ENCODE measurements around the gene CPTP.
"Not testable (repeated sequence)": the region's sequence is repeated elsewhere in the genome, so short reads cannot be mapped to it uniquely, and the experiment has no call there.

Gene CPTP

DNA sequence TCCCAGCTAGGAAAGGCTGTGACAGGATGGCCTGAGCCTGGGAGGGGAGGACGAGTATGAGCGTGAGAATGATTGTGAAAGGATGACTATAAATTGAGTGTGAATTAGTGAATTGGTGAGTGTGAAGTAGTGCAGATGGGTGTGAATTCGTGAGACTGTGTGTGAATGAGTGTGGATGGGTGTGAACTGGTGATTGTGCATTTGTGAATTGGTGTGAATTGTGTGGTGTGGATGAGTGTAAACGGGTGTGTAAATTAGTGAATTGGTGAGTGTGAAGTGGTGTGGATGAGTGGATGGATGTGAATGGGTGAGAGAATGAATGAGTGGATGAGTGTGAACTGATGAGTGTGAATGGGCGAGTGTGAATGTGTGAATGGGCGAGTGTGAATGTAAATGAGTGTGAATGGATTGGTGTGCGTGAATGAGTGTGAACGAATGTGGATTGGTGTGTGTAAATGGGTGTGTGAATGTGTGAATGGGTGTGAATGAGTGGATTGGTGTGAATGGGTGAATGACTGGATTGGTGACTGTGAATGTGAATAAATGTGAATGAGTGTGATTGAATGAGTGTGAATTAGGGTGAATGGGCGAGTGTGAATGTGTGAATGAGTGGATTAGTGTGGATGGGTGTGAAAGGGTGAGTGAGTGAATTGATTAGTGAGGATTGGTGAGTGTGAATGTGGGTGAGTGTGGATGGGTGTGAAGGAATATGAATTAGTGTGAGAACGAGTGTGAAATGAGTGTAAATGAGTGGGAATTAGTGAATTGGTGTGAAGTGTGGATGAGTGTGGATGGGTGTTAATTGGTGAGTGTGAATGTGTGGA, 41.5 kb downstream of the CPTP start:
- H3K9me2 ChIP-seq (replicated peaks; ENCODE audit: insufficient read depth, low read length) = no peaks in the 10 kb centered on the region
- no peaks in the 10 kb centered on the region for H3F3A ChIP-seq (ENCODE audit: insufficient read depth, low read length)
- no peak for DNase-seq
- H3K4me3 ChIP-seq (ENCODE audit: low read length) = no peak overlapping the region
- no peaks in the 10 kb centered on the region for H4K20me1 ChIP-seq (ENCODE audit: insufficient read depth, low read length)
- no peak overlapping the region for H3K27ac ChIP-seq (ENCODE audit: low read length)
- no peaks in the 10 kb centered on the region for H3K36me3 ChIP-seq (replicated peaks; ENCODE audit: insufficient read depth, low read length)
- H3K9ac ChIP-seq (ENCODE audit: low read length) = no peak overlapping the region
- H3K27me3 ChIP-seq (replicated peaks; ENCODE audit: insufficient read depth, low read length) = peaks cover 13% of the 10 kb centered on the region
- no peaks in the 10 kb centered on the region for H3K79me2 ChIP-seq (ENCODE audit: low read length)
- H3K9me3 ChIP-seq (replicated peaks; ENCODE audit: insufficient read depth, low read length) = no peaks in the 10 kb centered on the region
- H2AFZ ChIP-seq (ENCODE audit: low read length) = no peak overlapping the region
- TF ChIP-seq EZH2phosphoT487 (IDR thresholded peaks at IDR 0.05; ENCODE audit: low read length) (no peak), EZH2 (optimal IDR thresholded peaks at IDR 0.05; ENCODE audit: low read depth, low read length) (no peak)
- TF ChIP-seq, protein P1, sequence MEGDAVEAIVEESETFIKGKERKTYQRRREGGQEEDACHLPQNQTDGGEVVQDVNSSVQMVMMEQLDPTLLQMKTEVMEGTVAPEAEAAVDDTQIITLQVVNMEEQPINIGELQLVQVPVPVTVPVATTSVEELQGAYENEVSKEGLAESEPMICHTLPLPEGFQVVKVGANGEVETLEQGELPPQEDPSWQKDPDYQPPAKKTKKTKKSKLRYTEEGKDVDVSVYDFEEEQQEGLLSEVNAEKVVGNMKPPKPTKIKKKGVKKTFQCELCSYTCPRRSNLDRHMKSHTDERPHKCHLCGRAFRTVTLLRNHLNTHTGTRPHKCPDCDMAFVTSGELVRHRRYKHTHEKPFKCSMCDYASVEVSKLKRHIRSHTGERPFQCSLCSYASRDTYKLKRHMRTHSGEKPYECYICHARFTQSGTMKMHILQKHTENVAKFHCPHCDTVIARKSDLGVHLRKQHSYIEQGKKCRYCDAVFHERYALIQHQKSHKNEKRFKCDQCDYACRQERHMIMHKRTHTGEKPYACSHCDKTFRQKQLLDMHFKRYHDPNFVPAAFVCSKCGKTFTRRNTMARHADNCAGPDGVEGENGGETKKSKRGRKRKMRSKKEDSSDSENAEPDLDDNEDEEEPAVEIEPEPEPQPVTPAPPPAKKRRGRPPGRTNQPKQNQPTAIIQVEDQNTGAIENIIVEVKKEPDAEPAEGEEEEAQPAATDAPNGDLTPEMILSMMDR (IDR thresholded peaks at IDR 0.05; ENCODE audit: low read length) = no peak
- no peak overlapping the region for H3K4me2 ChIP-seq (ENCODE audit: low read depth, low read length)
- no peaks in the 10 kb centered on the region for H3K4me1 ChIP-seq (ENCODE audit: low read length)

DNA sequence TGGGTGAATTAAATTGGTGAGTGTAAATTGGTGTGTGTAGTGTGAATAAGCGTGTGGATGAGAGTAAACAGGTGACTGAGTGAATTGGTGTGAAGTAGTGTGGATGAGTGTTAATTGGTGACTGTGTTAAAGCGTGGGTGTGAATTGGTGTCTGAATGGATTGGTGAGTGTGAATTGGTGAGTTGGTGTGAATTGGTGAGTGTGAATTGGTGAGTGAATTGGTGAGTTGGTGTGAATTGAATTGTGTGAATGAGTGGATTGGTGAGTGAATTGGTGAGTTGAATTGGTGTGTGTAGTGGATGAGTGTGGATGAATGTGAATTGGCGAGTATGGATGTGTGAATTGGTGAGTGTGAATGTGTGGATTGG, 42.1 kb downstream of the CPTP start:
- no peaks in the 10 kb centered on the region for H3K79me2 ChIP-seq (ENCODE audit: low read length)
- 0 out of 2 replicates have a peak, but pooled peaks cover 1% of the 10 kb centered on the region for H3K4me1 ChIP-seq (ENCODE audit: low read length)
- H2AFZ ChIP-seq (ENCODE audit: low read length) = no peak overlapping the region
- H3K4me3 ChIP-seq (ENCODE audit: low read length) = no peak overlapping the region
- no peaks in the 10 kb centered on the region for H3F3A ChIP-seq (ENCODE audit: insufficient read depth, low read length)
- H4K20me1 ChIP-seq (ENCODE audit: insufficient read depth, low read length) = no peaks in the 10 kb centered on the region
- TF ChIP-seq, protein P1 (IDR thresholded peaks at IDR 0.05; ENCODE audit: low read length) = no peak
- TF ChIP-seq EZH2 (optimal IDR thresholded peaks at IDR 0.05; ENCODE audit: low read depth, low read length) (no peak), EZH2phosphoT487 (IDR thresholded peaks at IDR 0.05; ENCODE audit: low read length) (no peak)
- no peak overlapping the region for H3K4me2 ChIP-seq (ENCODE audit: low read depth, low read length)
- no peaks in the 10 kb centered on the region for H3K9me3 ChIP-seq (replicated peaks; ENCODE audit: insufficient read depth, low read length)
- DNase-seq = no peak
- H3K27ac ChIP-seq (ENCODE audit: low read length) = no peak overlapping the region
- H3K36me3 ChIP-seq (replicated peaks; ENCODE audit: insufficient read depth, low read length) = no peaks in the 10 kb centered on the region
- peaks cover 7% of the 10 kb centered on the region for H3K27me3 ChIP-seq (replicated peaks; ENCODE audit: insufficient read depth, low read length)
- H3K9me2 ChIP-seq (replicated peaks; ENCODE audit: insufficient read depth, low read length) = no peaks in the 10 kb centered on the region
- no peak overlapping the region for H3K9ac ChIP-seq (ENCODE audit: low read length)

DNA sequence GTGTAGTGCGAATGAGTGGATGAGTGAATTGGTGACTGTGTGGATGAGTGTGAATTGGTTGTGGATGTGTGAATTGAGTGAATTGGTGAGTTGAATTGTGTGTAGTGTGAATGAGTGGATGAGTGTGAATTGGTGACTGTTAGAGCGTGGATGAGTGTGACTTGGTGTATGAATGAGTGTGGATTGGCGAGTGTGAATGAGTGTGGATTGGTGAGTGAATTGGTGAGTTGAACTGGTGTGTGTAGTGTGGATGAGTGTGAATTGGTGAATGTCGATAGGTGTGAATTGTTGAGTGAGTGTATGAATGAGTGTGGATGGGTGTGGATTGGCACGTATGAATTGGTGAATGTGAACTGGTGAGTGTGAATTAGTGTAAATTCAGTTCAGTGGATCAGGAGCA, 42.7 kb downstream of the CPTP start:
- Histone ChIP-seq H3K4me3 (ENCODE audit: low read length) (no peak overlapping the region), H3K36me3 (replicated peaks; ENCODE audit: insufficient read depth, low read length) (no peaks in the 10 kb centered on the region), H3K79me2 (ENCODE audit: low read length) (peaks cover 2% of the 10 kb centered on the region; the same call in 1 of the 2 replicates), H3K9ac (ENCODE audit: low read length) (no peak overlapping the region), H3K4me1 (ENCODE audit: low read length) (peaks cover 8% of the 10 kb centered on the region; the same call in 1 of the 2 replicates), H3K27ac (ENCODE audit: low read length) (no peak overlapping the region), H3K9me3 (replicated peaks; ENCODE audit: insufficient read depth, low read length) (no peaks in the 10 kb centered on the region), H4K20me1 (ENCODE audit: insufficient read depth, low read length) (no peaks in the 10 kb centered on the region), H3K9me2 (replicated peaks; ENCODE audit: insufficient read depth, low read length) (no peaks in the 10 kb centered on the region), H3F3A (ENCODE audit: insufficient read depth, low read length) (peaks cover 2% of the 10 kb centered on the region; the same call in 1 of the 2 replicates), H2AFZ (ENCODE audit: low read length) (no peak overlapping the region), H3K27me3 (replicated peaks; ENCODE audit: insufficient read depth, low read length) (peaks cover under 1% of the 10 kb centered on the region; the same call in 1 of the 2 replicates), H3K4me2 (ENCODE audit: low read depth, low read length) (no peak overlapping the region)
- DNase-seq = no peak
- TF ChIP-seq EZH2 (optimal IDR thresholded peaks at IDR 0.05; ENCODE audit: low read depth, low read length) (no peak), EZH2phosphoT487 (IDR thresholded peaks at IDR 0.05; ENCODE audit: low read length) (no peak)
- TF ChIP-seq, protein P1 (IDR thresholded peaks at IDR 0.05; ENCODE audit: low read length) = no peak

DNA sequence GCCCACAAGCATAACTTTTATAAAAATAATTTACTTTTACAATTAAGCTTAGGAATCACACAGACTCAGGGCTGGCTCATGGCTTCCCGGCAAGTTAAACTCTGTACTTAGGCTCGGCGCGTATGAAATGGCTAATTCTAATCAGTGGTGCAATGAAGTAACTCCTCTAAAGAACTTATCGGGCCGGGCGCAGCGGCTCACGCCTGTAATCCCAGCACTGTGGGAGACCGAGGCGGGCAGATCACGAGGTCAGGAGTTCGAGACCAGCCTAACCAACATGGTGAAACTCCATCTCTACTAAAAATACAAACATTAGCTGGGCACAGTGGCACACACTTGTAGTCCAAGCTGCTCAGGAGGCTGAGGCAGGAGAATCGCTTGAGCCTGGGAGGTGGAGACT, 45.5 kb downstream of the CPTP start:
- H3K9ac ChIP-seq (ENCODE audit: low read length); H3K36me3 ChIP-seq (replicated peaks; ENCODE audit: insufficient read depth, low read length); H2AFZ ChIP-seq (ENCODE audit: low read length); H4K20me1 ChIP-seq (ENCODE audit: insufficient read depth, low read length); H3K4me2 ChIP-seq (ENCODE audit: low read depth, low read length); H3K27ac ChIP-seq (ENCODE audit: low read length); H3K9me3 ChIP-seq (replicated peaks; ENCODE audit: insufficient read depth, low read length); H3K4me3 ChIP-seq (ENCODE audit: low read length); H3F3A ChIP-seq (ENCODE audit: insufficient read depth, low read length); H3K9me2 ChIP-seq (replicated peaks; ENCODE audit: insufficient read depth, low read length); H3K27me3 ChIP-seq (replicated peaks; ENCODE audit: insufficient read depth, low read length); DNase-seq: not testable (repeated sequence)
- H3K4me1 ChIP-seq (ENCODE audit: low read length) = peaks cover 12% of the 10 kb centered on the region
- H3K79me2 ChIP-seq (ENCODE audit: low read length) = peaks cover 26% of the 10 kb centered on the region

All from MM.1S (cell line).